Endothelial cell of umbilical vein (primary cell): ENCODE results near the gene PRUNE2. TPM values are rescaled to one million over a fixed set of nuclear protein-coding genes. Genes with fewer than 3 reads are reported as not detected.

Experiments
- BruUV-seq: library from RNA; stranded (reverse); fragments of 400-500 nt; replicated peaks from 2 replicates; lab custom pipeline; 2021; lab: Mats Ljungman, UMichigan
- CTCF ChIA-PET: fragments of 300-600, 350-600 bp; sonication (Branson Sonifier 250); formaldehyde crosslinking; loops from one replicate; lab custom pipeline; 2021; ENCODE audit warnings: antibody characterized with exemption, inconsistent platforms; lab: Charles Lee
- POLR2A ChIA-PET: fragments of 300-600, 350-600 bp; sonication (Branson Sonifier 250); formaldehyde crosslinking; loops from one replicate; lab custom pipeline; 2021; ENCODE audit warnings: antibody characterized with exemption, inconsistent platforms; lab: Charles Lee
- DNase-seq: peaks from one replicate; pipeline ENCODE4 v3.0.0-alpha.2; 2011; ENCODE audit warnings: low read depth, low spot score
- FAIRE-seq: peaks from 2 replicates; lab custom pipeline; 2011; peaks lifted over from hg19 to GRCh38; lab: Jason Lieb, UNC
- H2AFZ ChIP-seq: 2 replicates; pipeline ENCODE4 v1.6.0; 2012; ENCODE audit warnings: low read depth, low read length, control low read depth, inconsistent platforms
- H3K27ac ChIP-seq: 2 replicates; pipeline ENCODE4 v1.5.1; 2011; ENCODE audit warnings: low read depth, mild to moderate bottlenecking, control low read depth, low read length, moderate library complexity; ENCODE audit not compliant: insufficient read depth
- H3K27me3 ChIP-seq, 2 experiments: 2 replicates each; pipeline versions ENCODE4 v1.6.0 to v1.6.1; 2011; ENCODE audit warnings: low read length in 2 of 2, mixed read lengths in 1 of 2; ENCODE audit not compliant: control insufficient read depth in 2 of 2, insufficient read depth in 2 of 2
- H3K36me3 ChIP-seq, 2 experiments: 2 replicates in 1 of 2; 3 replicates in 1 of 2; pipeline ENCODE4 v1.5.1; 2011; ENCODE audit warnings: low read length in 2 of 2, mild to moderate bottlenecking in 1 of 2, moderate library complexity in 1 of 2; ENCODE audit not compliant: control insufficient read depth in 2 of 2, insufficient read depth in 2 of 2; ENCODE audit errors: extremely low read depth in 1 of 2
- H3K4me1 ChIP-seq: 3 replicates; pipeline ENCODE4 v1.5.1; 2011; ENCODE audit warnings: mild to moderate bottlenecking, low read length; ENCODE audit not compliant: control insufficient read depth, insufficient read depth; ENCODE audit errors: extremely low read depth
- H3K4me2 ChIP-seq: 2 replicates; pipeline ENCODE4 v1.6.1; 2011; ENCODE audit warnings: low read length, control low read depth, mixed read lengths; ENCODE audit not compliant: insufficient read depth
- H3K4me3 ChIP-seq, 3 experiments: fragments of 200-600 bp in 1 of 3; sonication (generic), shearing (Covaris generic) in 1 of 3; replicated peaks in 1 of 3; 2 replicates each; pipeline ENCODE4 v1.5.1; 2011 to 2016; ENCODE audit warnings: control low read depth in 3 of 3, low read length in 3 of 3, mild to moderate bottlenecking in 2 of 3, inconsistent platforms in 1 of 3, low read depth in 1 of 3, moderate library complexity in 1 of 3; ENCODE audit not compliant: insufficient read depth in 1 of 3
- H3K79me2 ChIP-seq: 2 replicates; pipeline ENCODE4 v1.6.0; 2012; ENCODE audit warnings: low read length, inconsistent platforms; ENCODE audit not compliant: control insufficient read depth, insufficient read depth
- H3K9ac ChIP-seq: replicated peaks from 2 replicates; pipeline ENCODE3; 2011; ENCODE audit warnings: low read length, control low read depth; ENCODE audit not compliant: insufficient read depth; ENCODE audit errors: extremely low read depth
- H3K9me1 ChIP-seq: replicated peaks from 3 replicates; pipeline ENCODE4 v1.6.0; 2011; ENCODE audit warnings: mild to moderate bottlenecking, low read length; ENCODE audit not compliant: control insufficient read depth, insufficient read depth; ENCODE audit errors: extremely low read depth
- H3K9me3 ChIP-seq: replicated peaks from 2 replicates; pipeline ENCODE4 v1.5.1; 2012; ENCODE audit warnings: low read length, inconsistent platforms; ENCODE audit not compliant: control insufficient read depth, insufficient read depth
- H4K20me1 ChIP-seq: replicated peaks from 2 replicates; pipeline ENCODE3; 2011; ENCODE audit warnings: mild to moderate bottlenecking, low read length; ENCODE audit not compliant: control insufficient read depth, insufficient read depth; ENCODE audit errors: extremely low read depth
- CTCF ChIP-seq, 2 donors: IDR thresholded peaks; 1 replicate in 1 of 2; 2 replicates in 1 of 2; pipeline ENCODE4 v1.5.1; 2011; ENCODE audit warnings: low read length in 2 of 2, mild to moderate bottlenecking in 2 of 2, moderate library complexity in 2 of 2, control low read depth in 1 of 2, inconsistent platforms in 1 of 2, low read depth in 1 of 2; ENCODE audit not compliant: insufficient read depth in 1 of 2; ENCODE audit errors: extremely low read depth in 1 of 2
- EZH2 ChIP-seq: IDR thresholded peaks from 2 replicates; pipeline ENCODE4 v1.6.1; 2012; ENCODE audit warnings: borderline replicate concordance, low read depth, mild to moderate bottlenecking, moderate library complexity, low read length, inconsistent platforms; ENCODE audit not compliant: severe bottlenecking
- FOS ChIP-seq: IDR thresholded peaks from 2 replicates; pipeline ENCODE4 v1.6.1; 2011; ENCODE audit warnings: mild to moderate bottlenecking, low read length, moderate library complexity, borderline replicate concordance; ENCODE audit not compliant: insufficient read depth
- GATA2 ChIP-seq: IDR thresholded peaks from 2 replicates; pipeline ENCODE4 v1.7.0; 2011; ENCODE audit warnings: low read depth, mild to moderate bottlenecking, moderate library complexity, mixed read lengths, low read length; ENCODE audit not compliant: insufficient read length, insufficient read depth
- JUN ChIP-seq: IDR thresholded peaks from 2 replicates; pipeline ENCODE4 v1.6.1; 2011; ENCODE audit warnings: borderline replicate concordance, low read depth; ENCODE audit not compliant: insufficient read length, insufficient read depth
- MAX ChIP-seq: IDR thresholded peaks from 2 replicates; pipeline ENCODE4 v1.6.1; 2011; ENCODE audit not compliant: insufficient read depth, insufficient read length
- MYC ChIP-seq: IDR thresholded peaks from one replicate; pipeline ENCODE4 v1.6.1; 2011; ENCODE audit warnings: mild to moderate bottlenecking, low read depth, low read length
- POLR2A ChIP-seq: IDR thresholded peaks from 2 replicates; pipeline ENCODE4 v1.6.1; 2012; ENCODE audit warnings: low read depth, mild to moderate bottlenecking, control low read depth, low read length
- POLR2AphosphoS5 ChIP-seq: IDR thresholded peaks from 2 replicates; pipeline ENCODE4 v1.6.1; 2012; ENCODE audit warnings: low read depth, mild to moderate bottlenecking, control low read depth, low read length, moderate library complexity; ENCODE audit not compliant: insufficient read depth
- dilution Hi-C: fragments of 300-500 bp; cut with MboI; formaldehyde crosslinking; loops from one replicate; pipeline ENCODE4 v1.15.0; 2019; ENCODE audit warnings: low sequenced_read_pairs; ENCODE audit not compliant: extremely low pct_ligation_motif_present
- intact Hi-C: fragments of 100-400 bp; cut with micrococcal nuclease; formaldehyde crosslinking; loops from one replicate; pipeline ENCODE4 v1.10.0; 2022
- polyA plus RNA-seq, 4 experiments: library from polyadenylated mRNA; depleted of rRNA in 3 of 4; stranded (reverse) in 3 of 4; unstranded in 1 of 4; fragments of >200 nt; gene quantifications; 2 replicates each; pipeline versions ENCODE4 v1.2.1 to v1.2.3, GENCODE V29; 2011 to 2012; ENCODE audit warnings: missing spikeins in 1 of 4
- total RNA-seq: library from RNA; stranded (reverse); gene quantifications from 2 replicates; pipeline ENCODE4 v1.2.3, GENCODE V29; 2021

PRUNE2 gene
- total and polyA plus RNA-seq, 2 donors (not counting 3 experiments of a cell fraction or from before 2014, with no cell fraction given), result 15.8 to 21.7 TPM

- DNase-seq, result no peak
- dilution Hi-C loops (no loop called here), intact Hi-C loops (no loop called here)
- no peak overlapping the region for H3K27ac ChIP-seq
- no peak for FAIRE-seq
- POLR2A ChIA-PET, result no interaction called here
- BruUV-seq, result no TSS peak
- TF ChIP-seq EZH2 (no peak), GATA2 (no peak), POLR2AphosphoS5 (no peak), FOS (no peak), CTCF (IDR thresholded peaks at IDR 0.05; ENCODE audit: extremely low read depth in 1 of 2, insufficient read depth in 1 of 2, low read depth in 1 of 2, low read length in 2 of 2) (no peak), MAX (no peak), JUN (no peak), MYC (no peak), POLR2A (no peak)
- no peaks in the 10 kb centered on the region for H3K27me3 ChIP-seq
- no peaks in the 10 kb centered on the region for H3K9me3 ChIP-seq
- no peaks in the 10 kb centered on the region for H3K9me1 ChIP-seq
- CTCF ChIA-PET, result interaction anchor here (0.8 to 1.3 kb wide), 3 partner anchors 9 to 29 kb away, joined by 3 read pairs; no protein-coding TSS in a partner anchor
- H3K36me3 ChIP-seq, result no peaks in the 10 kb centered on the region
- no peaks in the 10 kb centered on the region for H3K4me1 ChIP-seq
- H4K20me1 ChIP-seq, result no peaks in the 10 kb centered on the region
- H3K79me2 ChIP-seq, result no peaks in the 10 kb centered on the region
- H2AFZ ChIP-seq, result no peak overlapping the region
- H3K4me3 ChIP-seq, result no peak overlapping the region
- no peak overlapping the region for H3K4me2 ChIP-seq
- H3K9ac ChIP-seq, result no peak overlapping the region
These were observed 285.3 kb downstream of the PRUNE2 start for GRCh38 chr9:76620581-76620980.
